Stimulated activated CD4-positive, alpha-beta T cell treated with anti-CD3 and anti-CD28 coated beads, Interleukin-4, amount 100 ng/mL, for 1 hour (primary cell): ENCODE measurements around the gene ZFAND3.
A peak's percentile ranks its signal among the peaks of the same experiment; 100 is the strongest.

Source experiments
- DNase-seq: peaks from one replicate; pipeline ENCODE4 v3.0.0-alpha.2; 2020

ZFAND3 gene

GRCh38 chr6:37798436-37799262 is 20.9 kb upstream of the ZFAND3 start:
- no peak for DNase-seq

GRCh38 chr6:37799263-37799644 is 20.3 kb upstream of the ZFAND3 start:
- DNase-seq: no peak

GRCh38 chr6:37800703-37801604 is 18.6 kb upstream of the ZFAND3 start:
- no peak for DNase-seq

GRCh38 chr6:37801605-37801940 is 18.0 kb upstream of the ZFAND3 start:
- DNase-seq: no peak

- DNase-seq: no peak
Measured at GRCh38 chr6:37802810-37803209, 16.7 kb upstream of the ZFAND3 start.

GRCh38 chr6:37804586-37804985 is 14.9 kb upstream of the ZFAND3 start:
- no peak for DNase-seq

- DNase-seq: no peak
Measured at GRCh38 chr6:37806213-37806612, 13.3 kb upstream of the ZFAND3 start.

GRCh38 chr6:37807656-37808055 is 11.9 kb upstream of the ZFAND3 start:
- DNase-seq: no peak

GRCh38 chr6:37809197-37809543 is 10.4 kb upstream of the ZFAND3 start:
- no peak for DNase-seq

GRCh38 chr6:37812841-37813240 is 6.7 kb upstream of the ZFAND3 start:
- no peak for DNase-seq

GRCh38 chr6:37814374-37814773 is 5.2 kb upstream of the ZFAND3 start:
- DNase-seq: no peak

GRCh38 chr6:37816599-37817375 is 2.7 kb upstream of the ZFAND3 start:
- no peak for DNase-seq

- DNase-seq: peak; percentile 93
Measured at GRCh38 chr6:37818536-37819176, 871 bp upstream of the ZFAND3 start.

GRCh38 chr6:37819802-37820717 is 533 bp downstream of the ZFAND3 start:
- peak; percentile 49 for DNase-seq

- no peak for DNase-seq
Measured at GRCh38 chr6:37820718-37821079, 1.2 kb downstream of the ZFAND3 start.

- no peak for DNase-seq
Measured at GRCh38 chr6:37821446-37821845, 1.9 kb downstream of the ZFAND3 start.

- DNase-seq: peak; percentile 31
Measured at GRCh38 chr6:37822851-37823682, 3.5 kb downstream of the ZFAND3 start.

- no peak for DNase-seq
Measured at GRCh38 chr6:37824170-37824569, 4.6 kb downstream of the ZFAND3 start.

GRCh38 chr6:37826188-37826587 is 6.7 kb downstream of the ZFAND3 start:
- DNase-seq: no peak

- no peak for DNase-seq
Measured at GRCh38 chr6:37826993-37827392, 7.5 kb downstream of the ZFAND3 start.
